Measurements from ENCODE around the gene LMBRD2. TPM values are rescaled to one million over a fixed set of nuclear protein-coding genes. Genes with fewer than 3 reads are reported as not detected.

LMBRD2 gene
- total RNA-seq, 1 donor from 2014 or later = 6.4 TPM

DNA sequence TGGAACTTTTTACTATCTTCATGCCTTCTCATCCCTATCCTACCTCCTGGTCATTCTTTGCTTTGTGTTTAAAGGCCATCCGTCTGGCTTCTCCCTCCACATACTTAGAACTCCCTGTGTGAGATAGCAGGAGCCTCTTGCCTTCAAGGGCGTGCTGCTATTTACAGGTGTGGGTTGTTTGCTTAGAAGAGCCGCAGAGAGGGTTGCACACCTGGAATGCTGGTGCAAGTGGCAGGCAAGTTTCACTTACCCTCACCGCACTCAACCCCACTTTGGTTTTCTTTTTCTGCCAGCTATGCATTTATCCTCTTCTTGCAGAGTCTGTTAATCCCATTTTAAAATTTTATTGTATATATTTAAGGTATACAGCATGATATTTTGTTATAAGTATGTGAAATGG lies 12.8 kb upstream of the LMBRD2 start:
- H3K4me3 ChIP-seq (ENCODE audit: insufficient read depth, low read depth, low read length) = no peak overlapping the region
- no peak overlapping the region for H3K27ac ChIP-seq (ENCODE audit: low read depth, low read length)
- peaks cover 22% of the 10 kb centered on the region for H4K20me1 ChIP-seq (ENCODE audit: insufficient read depth, low read length)
- Mint-ChIP-seq H3K4me1 (ENCODE audit: low read depth, unreplicated experiment) (no peaks in the 10 kb centered on the region), H3K4me3 (ENCODE audit: unreplicated experiment) (no peak overlapping the region), H3K27ac (ENCODE audit: unreplicated experiment) (no peak overlapping the region), H3K9me3 (ENCODE audit: unreplicated experiment) (peaks cover 1% of the 10 kb centered on the region), H3K27me3 (ENCODE audit: low read depth, unreplicated experiment) (no peaks in the 10 kb centered on the region), H3K36me3 (ENCODE audit: low read depth, unreplicated experiment) (peaks cover 15% of the 10 kb centered on the region)
- peaks cover 47% of the 10 kb centered on the region for H3K79me2 ChIP-seq (ENCODE audit: insufficient read depth, low read length)
- H3K4me1 ChIP-seq (ENCODE audit: insufficient read depth, low read length) = no peaks in the 10 kb centered on the region
- no peak overlapping the region for H3K4me2 ChIP-seq (ENCODE audit: low read length)
- no peak for DNase-seq (ENCODE audit: low read depth)
- no peak overlapping the region for H3K9ac ChIP-seq (ENCODE audit: low read length)
- no peak for FAIRE-seq
- H3K9me3 ChIP-seq (ENCODE audit: insufficient read depth, low read depth, low read length) = no peaks in the 10 kb centered on the region
- H2AFZ ChIP-seq (ENCODE audit: low read depth, low read length) = no peak overlapping the region
- H3K36me3 ChIP-seq (ENCODE audit: insufficient read depth, low read length) = peaks cover 46% of the 10 kb centered on the region
- TF ChIP-seq EZH2 (IDR thresholded peaks at IDR 0.05; ENCODE audit: insufficient read depth, low read length) = no peak
- TF ChIP-seq, protein P1, sequence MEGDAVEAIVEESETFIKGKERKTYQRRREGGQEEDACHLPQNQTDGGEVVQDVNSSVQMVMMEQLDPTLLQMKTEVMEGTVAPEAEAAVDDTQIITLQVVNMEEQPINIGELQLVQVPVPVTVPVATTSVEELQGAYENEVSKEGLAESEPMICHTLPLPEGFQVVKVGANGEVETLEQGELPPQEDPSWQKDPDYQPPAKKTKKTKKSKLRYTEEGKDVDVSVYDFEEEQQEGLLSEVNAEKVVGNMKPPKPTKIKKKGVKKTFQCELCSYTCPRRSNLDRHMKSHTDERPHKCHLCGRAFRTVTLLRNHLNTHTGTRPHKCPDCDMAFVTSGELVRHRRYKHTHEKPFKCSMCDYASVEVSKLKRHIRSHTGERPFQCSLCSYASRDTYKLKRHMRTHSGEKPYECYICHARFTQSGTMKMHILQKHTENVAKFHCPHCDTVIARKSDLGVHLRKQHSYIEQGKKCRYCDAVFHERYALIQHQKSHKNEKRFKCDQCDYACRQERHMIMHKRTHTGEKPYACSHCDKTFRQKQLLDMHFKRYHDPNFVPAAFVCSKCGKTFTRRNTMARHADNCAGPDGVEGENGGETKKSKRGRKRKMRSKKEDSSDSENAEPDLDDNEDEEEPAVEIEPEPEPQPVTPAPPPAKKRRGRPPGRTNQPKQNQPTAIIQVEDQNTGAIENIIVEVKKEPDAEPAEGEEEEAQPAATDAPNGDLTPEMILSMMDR (IDR thresholded peaks at IDR 0.05; ENCODE audit: insufficient read depth, low read depth, low read length) = no peak
- no peaks in the 10 kb centered on the region for H3K27me3 ChIP-seq (ENCODE audit: insufficient read depth, low read length)

DNA sequence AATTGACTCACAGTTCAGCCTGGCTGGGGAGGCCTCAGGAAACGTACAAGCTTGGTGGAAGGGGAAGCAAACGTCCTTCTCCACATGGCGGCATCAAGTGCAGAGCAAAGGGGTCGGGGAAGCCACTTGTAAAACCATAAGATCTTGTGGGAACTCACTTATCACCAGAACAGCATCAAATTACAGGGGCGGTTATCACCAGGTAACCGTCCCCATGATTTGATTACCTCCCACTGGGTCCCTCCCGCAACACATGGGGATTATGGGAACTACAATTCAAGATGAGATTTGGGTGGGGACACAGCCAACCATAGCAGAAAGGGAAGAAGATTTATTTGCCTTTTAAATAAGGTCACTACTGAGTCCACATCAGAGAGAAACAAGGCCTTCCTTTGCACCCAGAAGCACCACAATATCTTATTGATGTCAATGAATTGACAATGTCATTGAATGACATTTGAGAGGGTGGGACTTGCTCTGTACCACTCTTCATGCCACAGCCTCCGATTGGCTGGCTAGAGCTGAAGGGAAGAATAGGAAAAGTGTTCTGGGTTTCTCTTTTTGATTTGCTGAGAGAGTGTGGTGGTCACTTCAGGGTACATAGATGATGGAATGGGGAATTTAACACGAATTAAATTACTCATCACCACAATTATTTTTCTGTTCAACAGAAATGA lies 11.3 kb upstream of the LMBRD2 start:
- H3K9me3 Mint-ChIP-seq (ENCODE audit: unreplicated experiment) = peaks cover 1% of the 10 kb centered on the region
- peaks cover 8% of the 10 kb centered on the region for H3K36me3 Mint-ChIP-seq (ENCODE audit: low read depth, unreplicated experiment)
- Histone ChIP-seq H3K9me3 (ENCODE audit: insufficient read depth, low read depth, low read length) (no peaks in the 10 kb centered on the region), H3K36me3 (ENCODE audit: insufficient read depth, low read length) (peaks cover 40% of the 10 kb centered on the region), H3K27ac (ENCODE audit: low read depth, low read length) (no peak overlapping the region), H3K9ac (ENCODE audit: low read length) (no peak overlapping the region), H3K4me3 (ENCODE audit: insufficient read depth, low read depth, low read length) (no peak overlapping the region), H3K4me1 (ENCODE audit: insufficient read depth, low read length) (no peaks in the 10 kb centered on the region), H2AFZ (ENCODE audit: low read depth, low read length) (no peak overlapping the region), H4K20me1 (ENCODE audit: insufficient read depth, low read length) (peaks cover 32% of the 10 kb centered on the region), H3K4me2 (ENCODE audit: low read length) (no peak overlapping the region), H3K27me3 (ENCODE audit: insufficient read depth, low read length) (no peaks in the 10 kb centered on the region), H3K79me2 (ENCODE audit: insufficient read depth, low read length) (peaks cover 62% of the 10 kb centered on the region)
- H3K27me3 Mint-ChIP-seq (ENCODE audit: low read depth, unreplicated experiment) = no peaks in the 10 kb centered on the region
- peaks cover 6% of the 10 kb centered on the region for H3K4me1 Mint-ChIP-seq (ENCODE audit: low read depth, unreplicated experiment)
- FAIRE-seq (peak; percentile 29), DNase-seq (ENCODE audit: low read depth) (no peak)
- TF ChIP-seq EZH2 (IDR thresholded peaks at IDR 0.05; ENCODE audit: insufficient read depth, low read length) = no peak
- TF ChIP-seq, protein P1 (IDR thresholded peaks at IDR 0.05; ENCODE audit: insufficient read depth, low read depth, low read length) = no peak
- H3K4me3 Mint-ChIP-seq (ENCODE audit: unreplicated experiment) = no peak overlapping the region
- H3K27ac Mint-ChIP-seq (ENCODE audit: unreplicated experiment) = no peak overlapping the region

DNA sequence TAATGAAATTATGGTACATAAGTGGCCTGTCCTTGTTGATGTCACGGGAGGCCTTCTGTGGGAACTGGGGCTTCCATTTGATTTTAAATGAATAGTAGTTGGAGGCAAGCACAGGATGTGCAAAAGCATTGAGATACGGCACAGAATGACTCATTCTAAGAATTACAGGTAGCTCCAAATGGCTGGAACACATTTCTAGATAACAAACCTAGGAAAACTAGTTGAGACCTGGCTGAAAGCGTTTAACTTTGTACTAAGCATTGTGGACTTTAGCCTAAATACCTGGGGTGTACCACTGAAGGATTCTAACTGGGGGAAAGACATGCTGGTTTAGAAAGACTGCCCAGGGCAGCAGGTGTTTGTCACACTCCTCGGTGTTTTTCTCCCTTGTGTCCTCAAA lies 9.7 kb upstream of the LMBRD2 start:
- Histone ChIP-seq H3K79me2 (ENCODE audit: insufficient read depth, low read length) (peaks cover 73% of the 10 kb centered on the region), H4K20me1 (ENCODE audit: insufficient read depth, low read length) (peaks cover 32% of the 10 kb centered on the region), H3K27me3 (ENCODE audit: insufficient read depth, low read length) (no peaks in the 10 kb centered on the region), H2AFZ (ENCODE audit: low read depth, low read length) (no peak overlapping the region), H3K27ac (ENCODE audit: low read depth, low read length) (no peak overlapping the region), H3K4me2 (ENCODE audit: low read length) (no peak overlapping the region), H3K9me3 (ENCODE audit: insufficient read depth, low read depth, low read length) (no peaks in the 10 kb centered on the region), H3K4me3 (ENCODE audit: insufficient read depth, low read depth, low read length) (no peak overlapping the region), H3K4me1 (ENCODE audit: insufficient read depth, low read length) (peaks cover 2% of the 10 kb centered on the region), H3K36me3 (ENCODE audit: insufficient read depth, low read length) (peaks cover 41% of the 10 kb centered on the region), H3K9ac (ENCODE audit: low read length) (no peak overlapping the region)
- no peak overlapping the region for H3K27ac Mint-ChIP-seq (ENCODE audit: unreplicated experiment)
- peaks cover 7% of the 10 kb centered on the region for H3K36me3 Mint-ChIP-seq (ENCODE audit: low read depth, unreplicated experiment)
- DNase-seq (ENCODE audit: low read depth) = no peak
- H3K27me3 Mint-ChIP-seq (ENCODE audit: low read depth, unreplicated experiment) = no peaks in the 10 kb centered on the region
- peaks cover 1% of the 10 kb centered on the region for H3K9me3 Mint-ChIP-seq (ENCODE audit: unreplicated experiment)
- TF ChIP-seq, protein P1 (IDR thresholded peaks at IDR 0.05; ENCODE audit: insufficient read depth, low read depth, low read length) = no peak
- no peak for TF ChIP-seq EZH2 (IDR thresholded peaks at IDR 0.05; ENCODE audit: insufficient read depth, low read length)
- peaks cover 21% of the 10 kb centered on the region for H3K4me1 Mint-ChIP-seq (ENCODE audit: low read depth, unreplicated experiment)
- H3K4me3 Mint-ChIP-seq (ENCODE audit: unreplicated experiment) = no peak overlapping the region
- no peak for FAIRE-seq
